Mammary microvascular endothelial cell (primary cell): ENCODE measurements around the gene SOAT1. TPM values are rescaled to one million over a fixed set of nuclear protein-coding genes. Genes with fewer than 3 reads are reported as not detected.

Experiments
- total RNA-seq: library from RNA; depleted of rRNA; stranded (reverse); fragments of >200 nt; gene quantifications from 2 replicates; pipeline ENCODE4 v1.2.3, GENCODE V29; 2015

The SOAT1 gene
- 14.5 and 16.5 TPM in 2 replicates for total RNA-seq

GRCh38 chr1:179293340-179294327 is at the start of gene SOAT1:
SOAT1 (plus strand) TSS chr1:179293797; CDS start chr1:179302685, 8,888 bp downstream.

GRCh38 chr1:179365342-179366092 is 71.9 kb downstream of the SOAT1 start, which contains the start of gene AXDND1:
AXDND1 (plus strand) TSS chr1:179365971; CDS start chr1:179366510, 539 bp downstream.

Other genes starting within 250 kb of the SOAT1 start
- 42.8 and 50.3 TPM in 2 replicates for gene TOR3A, start 211.7 kb upstream of the SOAT1 start, total RNA-seq
- 45.0 and 47.9 TPM in 2 replicates for gene ABL2, start 64.1 kb upstream of the SOAT1 start, total RNA-seq
- 1.8 TPM in 1 of 2 replicates, not detected in the other for gene AXDND1, start 72.2 kb downstream of the SOAT1 start, total RNA-seq